ENCODE data around the gene LCN6.
"Not testable (repeated sequence)": the region's sequence is repeated elsewhere in the genome, so short reads cannot be mapped to it uniquely, and the experiment has no call there.

The LCN6 gene

GRCh38 chr9:136756134-136756438 is 7.8 kb upstream of the LCN6 start:
- no peak for FAIRE-seq
- DNase-seq (ENCODE audit: insufficient read length, low spot score) = no peak
- TF ChIP-seq CTCF (IDR thresholded peaks at IDR 0.05; ENCODE audit: insufficient read depth, missing control alignments) = no peak

GRCh38 chr9:136755302-136756133 is 7.2 kb upstream of the LCN6 start:
- DNase-seq (ENCODE audit: insufficient read length, low spot score); FAIRE-seq: not testable (repeated sequence)

GRCh38 chr9:136754626-136755301 is 6.4 kb upstream of the LCN6 start:
- no peak for DNase-seq (ENCODE audit: insufficient read length, low spot score)

GRCh38 chr9:136754059-136754572 is 5.8 kb upstream of the LCN6 start:
- FAIRE-seq = no peak
- DNase-seq (ENCODE audit: insufficient read length, low spot score) = no peak
- TF ChIP-seq CTCF (IDR thresholded peaks at IDR 0.05; ENCODE audit: insufficient read depth, missing control alignments) = no peak

More at GRCh38 chr9:136754626-136755301, 6.4 kb upstream of the LCN6 start:
- no peak for TF ChIP-seq CTCF (IDR thresholded peaks at IDR 0.05; ENCODE audit: insufficient read depth, missing control alignments)
- FAIRE-seq = no peak

GRCh38 chr9:136753371-136754058 is 5.2 kb upstream of the LCN6 start:
- DNase-seq (ENCODE audit: insufficient read length, low spot score) = no peak
- FAIRE-seq = no peak
- no peak for TF ChIP-seq CTCF (IDR thresholded peaks at IDR 0.05; ENCODE audit: insufficient read depth, missing control alignments)

GRCh38 chr9:136751814-136752213 is 3.5 kb upstream of the LCN6 start:
- DNase-seq (ENCODE audit: insufficient read length, low spot score) (no peak), FAIRE-seq (no peak)
- TF ChIP-seq CTCF (IDR thresholded peaks at IDR 0.05; ENCODE audit: insufficient read depth, missing control alignments) = no peak

- no peak for DNase-seq (ENCODE audit: insufficient read length, low spot score)
- TF ChIP-seq CTCF (IDR thresholded peaks at IDR 0.05; ENCODE audit: insufficient read depth, missing control alignments) = no peak
- FAIRE-seq = no peak
Measured at GRCh38 chr9:136751244-136751643, 2.9 kb upstream of the LCN6 start.

Data from D721Med (cell line).